Activated T-helper 1 cell treated with Interleukin-2 at 50 U/mL for 16 hours (primary cell): ENCODE results near the gene PGC.
A peak's percentile ranks its signal among the peaks of the same experiment; 100 is the strongest.

Source experiments
- DNase-seq: peaks from one replicate; pipeline ENCODE4 v3.0.0-alpha.2; 2020; ENCODE audit warnings: low read depth

PGC gene

GRCh38 chr6:41747256-41748101 is at the start of gene PGC:
TSS of gene PGC (minus strand) at chr6:41747397. CDS start at chr6:41747334, 63 bp downstream.
- no peak for DNase-seq

- DNase-seq: no peak
Observed at GRCh38 chr6:41796474-41796873, 49.3 kb upstream of the PGC start.

GRCh38 chr6:41791984-41792383 is 44.8 kb upstream of the PGC start:
- no peak for DNase-seq

GRCh38 chr6:41791305-41791704 is 44.1 kb upstream of the PGC start:
- no peak for DNase-seq

GRCh38 chr6:41790045-41790444 is 42.8 kb upstream of the PGC start:
- no peak for DNase-seq

- no peak for DNase-seq
Observed at GRCh38 chr6:41789390-41789724, 42.2 kb upstream of the PGC start.

- DNase-seq: peak; percentile 91
Observed at GRCh38 chr6:41787219-41787917, 40.2 kb upstream of the PGC start, which contains the start of gene TOMM6. TSS of gene TOMM6 (plus strand) at chr6:41787694. CDS start at chr6:41787698, 4 bp downstream.

GRCh38 chr6:41786451-41787218 is 39.4 kb upstream of the PGC start:
- peak; percentile 84 for DNase-seq

GRCh38 chr6:41785689-41786450 is 38.7 kb upstream of the PGC start:
- no peak for DNase-seq

GRCh38 chr6:41785254-41785653 is 38.1 kb upstream of the PGC start:
- no peak for DNase-seq

GRCh38 chr6:41784581-41785171 is 37.5 kb upstream of the PGC start:
- no peak for DNase-seq

- no peak for DNase-seq
Observed at GRCh38 chr6:41783106-41783780, 36.0 kb upstream of the PGC start.

GRCh38 chr6:41781366-41781730 is 34.2 kb upstream of the PGC start:
- no peak for DNase-seq

GRCh38 chr6:41780551-41781365 is 33.6 kb upstream of the PGC start, which contains the start of gene PRICKLE4:
TSS of gene PRICKLE4 (plus strand) at chr6:41780782. CDS start at chr6:41783474, 2,692 bp downstream.
- no peak for DNase-seq

- peak; percentile 99 for DNase-seq
Observed at GRCh38 chr6:41779788-41780550, 32.8 kb upstream of the PGC start, which contains the start of gene FRS3. TSS of gene FRS3 (minus strand) at chr6:41779900. CDS start at chr6:41776987, 2,913 bp downstream.

- no peak for DNase-seq
Observed at GRCh38 chr6:41779336-41779735, 32.1 kb upstream of the PGC start.

GRCh38 chr6:41778895-41779294 is 31.7 kb upstream of the PGC start:
- DNase-seq: no peak

- DNase-seq: no peak
Observed at GRCh38 chr6:41777551-41778285, 30.5 kb upstream of the PGC start.
